ENCODE results near the gene ERC2.
A peak's percentile ranks its signal among the peaks of the same experiment; 100 is the strongest.
"Not testable (repeated sequence)": the region's sequence is repeated elsewhere in the genome, so short reads cannot be mapped to it uniquely, and the experiment has no call there.

ERC2 gene

GRCh38 chr3:56309465-56309864, 158.8 kb downstream of the ERC2 start:
- no peak for DNase-seq (ENCODE audit: low spot score)

GRCh38 chr3:56308471-56308870, 159.8 kb downstream of the ERC2 start:
- no peak for DNase-seq (ENCODE audit: low spot score)

GRCh38 chr3:56304069-56304468, 164.2 kb downstream of the ERC2 start:
- DNase-seq (ENCODE audit: low spot score), result no peak

- DNase-seq (ENCODE audit: low spot score), result peak; percentile 61
Measured at GRCh38 chr3:56303487-56303886, 164.8 kb downstream of the ERC2 start.

- DNase-seq (ENCODE audit: low spot score), result no peak
Measured at GRCh38 chr3:56302417-56302816, 165.8 kb downstream of the ERC2 start.

- DNase-seq (ENCODE audit: low spot score), result no peak
Measured at GRCh38 chr3:56297281-56297840, 170.9 kb downstream of the ERC2 start.

GRCh38 chr3:56296361-56296760, 171.9 kb downstream of the ERC2 start:
- DNase-seq (ENCODE audit: low spot score), result no peak

GRCh38 chr3:56295161-56295560, 173.1 kb downstream of the ERC2 start:
- DNase-seq (ENCODE audit: low spot score), result no peak

- no peak for DNase-seq (ENCODE audit: low spot score)
Measured at GRCh38 chr3:56294286-56294685, 174.0 kb downstream of the ERC2 start.

GRCh38 chr3:56291953-56292352, 176.3 kb downstream of the ERC2 start:
- no peak for DNase-seq (ENCODE audit: low spot score)

GRCh38 chr3:56291244-56291680, 177.0 kb downstream of the ERC2 start:
- no peak for DNase-seq (ENCODE audit: low spot score)

GRCh38 chr3:56290374-56290773, 177.9 kb downstream of the ERC2 start:
- no peak for DNase-seq (ENCODE audit: low spot score)

GRCh38 chr3:56288258-56288657, 180.0 kb downstream of the ERC2 start:
- no peak for DNase-seq (ENCODE audit: low spot score)

- DNase-seq (ENCODE audit: low spot score), result no peak
Measured at GRCh38 chr3:56282341-56282740, 185.9 kb downstream of the ERC2 start.

- no peak for DNase-seq (ENCODE audit: low spot score)
Measured at GRCh38 chr3:56277236-56277635, 191.0 kb downstream of the ERC2 start.

- DNase-seq (ENCODE audit: low spot score), result no peak
Measured at GRCh38 chr3:56275120-56275519, 193.1 kb downstream of the ERC2 start.

GRCh38 chr3:56269755-56270535, 198.3 kb downstream of the ERC2 start:
- no peak for DNase-seq (ENCODE audit: low spot score)

GRCh38 chr3:56268616-56269383, 199.5 kb downstream of the ERC2 start:
- no peak for DNase-seq (ENCODE audit: low spot score)

GRCh38 chr3:56261852-56262251, 206.4 kb downstream of the ERC2 start:
- not testable (repeated sequence) for DNase-seq (ENCODE audit: low spot score)

GRCh38 chr3:56260262-56260661, 208.0 kb downstream of the ERC2 start:
- no peak for DNase-seq (ENCODE audit: low spot score)

GRCh38 chr3:56257826-56258225, 210.4 kb downstream of the ERC2 start:
- DNase-seq (ENCODE audit: low spot score), result no peak

GRCh38 chr3:56254835-56255234, 213.4 kb downstream of the ERC2 start:
- DNase-seq (ENCODE audit: low spot score), result peak; percentile 5
